ENCODE data around the gene ZNF385B. TPM values are rescaled to one million over a fixed set of nuclear protein-coding genes. Genes with fewer than 3 reads are reported as not detected.

ZNF385B gene
- total and polyA plus RNA-seq, 4 donors = 3.0 to 7.2 (median 3.9) TPM

DNA sequence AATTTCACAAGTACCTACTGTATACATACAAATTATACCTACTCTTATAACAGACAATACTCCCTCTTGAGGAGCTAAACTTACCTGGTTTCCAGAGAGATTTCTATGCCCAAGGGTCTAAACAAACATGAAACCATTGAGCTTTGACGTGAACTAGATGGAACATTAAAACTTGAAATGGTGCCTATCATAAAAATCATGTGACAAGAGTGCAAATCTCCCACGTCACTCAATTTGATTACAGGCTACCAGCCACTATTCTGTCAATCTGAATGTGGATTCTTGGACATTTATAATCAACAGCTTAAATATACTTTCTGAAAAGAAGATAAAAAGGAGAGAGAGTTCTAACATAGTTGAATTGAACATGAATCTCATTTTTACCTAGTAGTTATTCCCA lies 299.7 kb downstream of the ZNF385B start:
- no peaks in the 10 kb centered on the region for H3K27me3 ChIP-seq (ENCODE audit: control insufficient read depth in 4 of 4, insufficient read depth in 4 of 4, low read length in 3 of 4)
- H3K9me3 ChIP-seq (ENCODE audit: control insufficient read depth in 4 of 4, low read length in 3 of 4) = no peaks in the 10 kb centered on the region
- no peak for TF ChIP-seq SP1 (IDR thresholded peaks at IDR 0.05)
- TF ChIP-seq YY1 (IDR thresholded peaks at IDR 0.05) = peak; percentile 56
- TF ChIP-seq RAD21 (IDR thresholded peaks at IDR 0.05) = no peak
- H3K4me3 ChIP-seq (ENCODE audit: low read depth in 1 of 3, low read length in 3 of 3) = peak overlapping the region; percentile 45 to 53 (median 49)
- peak overlapping the region; percentile 49 to 70 for H3K27ac ChIP-seq (ENCODE audit: low read depth in 1 of 2, low read length in 2 of 2)
- H3K4me1 ChIP-seq (ENCODE audit: control insufficient read depth in 4 of 4, insufficient read depth in 4 of 4, low read length in 3 of 4) = peaks cover 4 to 37% (median 16%) of the 10 kb centered on the region in 4 donors
- no peak for DNase-seq (ENCODE audit: low spot score)
- no peaks in the 10 kb centered on the region for H3K36me3 ChIP-seq (ENCODE audit: control insufficient read depth in 4 of 4, insufficient read depth in 3 of 4, low read depth in 1 of 4, low read length in 3 of 4)
- WGBS = 24% methylated on average over 2 of the region's 2 CpGs
- peak overlapping the region; percentile 56 to 78 for H3K9ac ChIP-seq (ENCODE audit: low read depth in 1 of 2, low read length in 2 of 2)

- TF ChIP-seq YY1 (IDR thresholded peaks at IDR 0.05) = no peak
- TF ChIP-seq HNF4A (conservative IDR thresholded peaks at IDR 0.05) = peak in 1 of 2 donors; percentile 15
- Histone ChIP-seq H3K27me3 (ENCODE audit: control insufficient read depth in 4 of 4, insufficient read depth in 4 of 4, low read length in 3 of 4) (no peaks in the 10 kb centered on the region), H3K4me3 (ENCODE audit: low read depth in 1 of 3, low read length in 3 of 3) (peak overlapping the region in 2 of 3 donors; percentile 35 to 62), H3K4me1 (ENCODE audit: control insufficient read depth in 4 of 4, insufficient read depth in 4 of 4, low read length in 3 of 4) (peaks cover 4 to 37% (median 16%) of the 10 kb centered on the region in 4 donors), H3K27ac (ENCODE audit: low read depth in 1 of 2, low read length in 2 of 2) (peak overlapping the region; percentile 9 to 51), H3K9me3 (ENCODE audit: control insufficient read depth in 4 of 4, low read length in 3 of 4) (no peaks in the 10 kb centered on the region), H3K9ac (ENCODE audit: low read depth in 1 of 2, low read length in 2 of 2) (peak overlapping the region in 1 of 2 donors; percentile 48), H3K36me3 (ENCODE audit: control insufficient read depth in 4 of 4, insufficient read depth in 3 of 4, low read depth in 1 of 4, low read length in 3 of 4) (no peaks in the 10 kb centered on the region)
- 43% methylated on average over 1 of the region's 1 CpG for WGBS
- DNase-seq (ENCODE audit: low spot score) = no peak
These were observed 301.1 kb downstream of the ZNF385B start for GRCh38 chr2:179560257-179560735.

DNA sequence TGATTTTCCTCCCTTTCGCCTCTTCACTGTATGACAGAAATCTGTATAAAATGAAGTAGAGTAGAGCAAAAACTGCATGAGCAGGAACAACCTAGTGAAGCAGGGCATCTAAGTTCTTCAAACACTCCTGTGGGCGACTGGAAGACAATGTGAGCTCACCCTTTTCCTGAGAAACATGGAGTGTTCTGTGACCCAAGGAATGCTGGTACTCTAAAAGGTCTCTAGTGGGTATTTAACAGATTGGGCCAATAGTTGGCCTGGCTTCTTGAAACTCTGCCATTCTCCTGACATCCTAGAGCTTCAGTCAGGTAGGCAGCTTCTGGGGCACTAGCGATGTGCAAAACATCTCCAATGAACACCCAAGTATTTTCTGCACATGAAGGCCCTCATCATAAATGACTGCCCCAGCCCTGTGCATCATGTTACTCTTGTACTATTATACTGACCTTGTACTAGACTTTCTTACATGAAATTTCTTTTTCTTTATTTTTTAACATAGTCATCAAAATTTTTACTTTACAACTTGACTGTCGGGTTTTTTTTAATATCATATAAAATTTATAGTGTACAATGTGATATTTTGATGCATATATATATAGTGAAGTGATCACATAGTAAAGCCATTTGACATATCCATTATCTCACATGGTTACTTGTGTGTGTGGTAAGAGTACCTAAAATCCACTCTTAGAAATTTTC lies 302.2 kb downstream of the ZNF385B start:
- H3K36me3 ChIP-seq (ENCODE audit: control insufficient read depth in 4 of 4, insufficient read depth in 3 of 4, low read depth in 1 of 4, low read length in 3 of 4) = no peaks in the 10 kb centered on the region
- no peak overlapping the region for H3K4me3 ChIP-seq (ENCODE audit: low read depth in 1 of 3, low read length in 3 of 3)
- no peak for TF ChIP-seq EGR1 (IDR thresholded peaks at IDR 0.05; ENCODE audit: low read depth in 2 of 2)
- no peak for TF ChIP-seq CTCF (IDR thresholded peaks at IDR 0.05; ENCODE audit: low read depth, low read length, missing input control)
- TF ChIP-seq NR2F2 (IDR thresholded peaks at IDR 0.05) = no peak
- TF ChIP-seq SP1 (IDR thresholded peaks at IDR 0.05) = no peak
- no peak for TF ChIP-seq TAF1 (conservative IDR thresholded peaks at IDR 0.05)
- H3K27ac ChIP-seq (ENCODE audit: low read depth in 1 of 2, low read length in 2 of 2) = peak overlapping the region; percentile 14 to 59
- WGBS = 77% methylated on average over 4 of the region's 4 CpGs
- no peaks in the 10 kb centered on the region for H3K9me3 ChIP-seq (ENCODE audit: control insufficient read depth in 4 of 4, low read length in 3 of 4)
- H3K9ac ChIP-seq (ENCODE audit: low read depth in 1 of 2, low read length in 2 of 2) = no peak overlapping the region
- no peaks in the 10 kb centered on the region for H3K27me3 ChIP-seq (ENCODE audit: control insufficient read depth in 4 of 4, insufficient read depth in 4 of 4, low read length in 3 of 4)
- H3K4me1 ChIP-seq (ENCODE audit: control insufficient read depth in 4 of 4, insufficient read depth in 4 of 4, low read length in 3 of 4) = peaks cover 4 to 37% (median 16%) of the 10 kb centered on the region in 4 donors
- DNase-seq (ENCODE audit: low spot score) = no peak
